GM12878 (cell line): ENCODE results near the gene LIMS2.

ENCODE experiments used
- CTCF ChIP-seq, 3 experiments: IDR thresholded peaks in 2 of 3; conservative IDR thresholded peaks in 1 of 3; 2 replicates each; pipeline ENCODE4 v1.5.1; 2011; ENCODE audit warnings: low read depth in 3 of 3, low read length in 3 of 3, mild to moderate bottlenecking in 3 of 3, control low read depth in 2 of 3, moderate library complexity in 2 of 3, inconsistent platforms in 1 of 3, mixed read lengths in 1 of 3; ENCODE audit not compliant: control insufficient read depth in 2 of 3, insufficient read depth in 1 of 3; ENCODE audit errors: extremely low read depth in 1 of 3
- ETV6 ChIP-seq, 2 experiments: fragments of 450-650 bp in 1 of 2; IDR thresholded peaks in 1 of 2; conservative IDR thresholded peaks in 1 of 2; 2 replicates each; pipeline ENCODE4 v1.6.1; 2014; ENCODE audit warnings: antibody characterized with exemption in 1 of 2, borderline replicate concordance in 1 of 2, low read depth in 1 of 2, mild to moderate bottlenecking in 1 of 2, moderate library complexity in 1 of 2
- FOXM1 ChIP-seq: IDR thresholded peaks from 2 replicates; pipeline ENCODE4 v1.6.1; 2012; ENCODE audit warnings: low read depth, mild to moderate bottlenecking, inconsistent platforms, low read length, moderate library complexity
- MYC ChIP-seq: IDR thresholded peaks from 2 replicates; pipeline ENCODE4 v1.6.1; 2011; ENCODE audit warnings: mild to moderate bottlenecking, low read length, moderate library complexity, inconsistent platforms; ENCODE audit not compliant: insufficient read depth, insufficient replicate concordance, insufficient read length, severe bottlenecking
- POLR2A ChIP-seq: IDR thresholded peaks from 2 replicates; pipeline ENCODE4 v1.6.1; 2011; ENCODE audit warnings: low read depth, mild to moderate bottlenecking, low read length
- POLR2AphosphoS5 ChIP-seq: IDR thresholded peaks from 2 replicates; pipeline ENCODE4 v1.6.1; 2011; ENCODE audit warnings: mild to moderate bottlenecking, low read length, inconsistent platforms
- RAD21 ChIP-seq: IDR thresholded peaks from 2 replicates; pipeline ENCODE4 v1.6.1; 2011; ENCODE audit warnings: mild to moderate bottlenecking, low read depth, low read length, moderate library complexity; ENCODE audit not compliant: insufficient read depth
- SIN3A ChIP-seq: IDR thresholded peaks from 2 replicates; pipeline ENCODE4 v1.6.1; 2012; ENCODE audit warnings: low read depth, low read length, improper control_type of control experiment
- SMC3 ChIP-seq: IDR thresholded peaks from 2 replicates; pipeline ENCODE4 v1.6.1; 2011; ENCODE audit warnings: low read length, improper control_type of control experiment, borderline replicate concordance
- SP1 ChIP-seq: IDR thresholded peaks from one replicate; pipeline ENCODE4 v1.6.1; 2011; ENCODE audit warnings: low read depth, low read length
- SRF ChIP-seq, 2 experiments: IDR thresholded peaks; 2 replicates each; pipeline ENCODE4 v1.6.1; 2011; ENCODE audit warnings: low read depth in 2 of 2, low read length in 2 of 2, mild to moderate bottlenecking in 1 of 2, moderate library complexity in 1 of 2
- TAF1 ChIP-seq: IDR thresholded peaks from 2 replicates; pipeline ENCODE4 v1.6.1; 2011; ENCODE audit warnings: mild to moderate bottlenecking, low read depth, low read length, borderline replicate concordance
- TCF12 ChIP-seq: IDR thresholded peaks from 2 replicates; pipeline ENCODE4 v1.6.1; 2011; ENCODE audit warnings: low read depth, mild to moderate bottlenecking, low read length
- USF1 ChIP-seq: IDR thresholded peaks from 2 replicates; pipeline ENCODE4 v1.6.1; 2011; ENCODE audit warnings: borderline replicate concordance, low read depth, mild to moderate bottlenecking, moderate library complexity, mixed read lengths, low read length; ENCODE audit not compliant: insufficient read depth; ENCODE audit errors: extremely low read length

- TF ChIP-seq CTCF (IDR thresholded peaks at IDR 0.05 in 2 of 3, conservative IDR thresholded peaks at IDR 0.05 in 1 of 3; ENCODE audit: control insufficient read depth in 2 of 3, extremely low read depth in 1 of 3, insufficient read depth in 1 of 3, low read depth in 3 of 3, low read length in 3 of 3) (no peak), SIN3A (no peak), USF1 (no peak), POLR2AphosphoS5 (no peak), POLR2A (no peak), MYC (no peak), SMC3 (no peak), FOXM1 (no peak), SRF (IDR thresholded peaks at IDR 0.05; ENCODE audit: low read depth in 2 of 2, low read length in 2 of 2) (no peak), TCF12 (no peak), TAF1 (no peak), RAD21 (no peak), SP1 (no peak), ETV6 (conservative IDR thresholded peaks at IDR 0.05 in 1 of 2, IDR thresholded peaks at IDR 0.05 in 1 of 2; ENCODE audit: borderline replicate concordance in 1 of 2, low read depth in 1 of 2) (no peak)
Observed at GRCh38 chr2:127605691-127606263, 69.6 kb downstream of the LIMS2 start.
